ENCODE data around the gene RHOT2. TPM values are rescaled to one million over a fixed set of nuclear protein-coding genes. Genes with fewer than 3 reads are reported as not detected.

RHOT2 gene
- total RNA-seq, 1 experiment from 2014 or later, result 143 TPM

DNA sequence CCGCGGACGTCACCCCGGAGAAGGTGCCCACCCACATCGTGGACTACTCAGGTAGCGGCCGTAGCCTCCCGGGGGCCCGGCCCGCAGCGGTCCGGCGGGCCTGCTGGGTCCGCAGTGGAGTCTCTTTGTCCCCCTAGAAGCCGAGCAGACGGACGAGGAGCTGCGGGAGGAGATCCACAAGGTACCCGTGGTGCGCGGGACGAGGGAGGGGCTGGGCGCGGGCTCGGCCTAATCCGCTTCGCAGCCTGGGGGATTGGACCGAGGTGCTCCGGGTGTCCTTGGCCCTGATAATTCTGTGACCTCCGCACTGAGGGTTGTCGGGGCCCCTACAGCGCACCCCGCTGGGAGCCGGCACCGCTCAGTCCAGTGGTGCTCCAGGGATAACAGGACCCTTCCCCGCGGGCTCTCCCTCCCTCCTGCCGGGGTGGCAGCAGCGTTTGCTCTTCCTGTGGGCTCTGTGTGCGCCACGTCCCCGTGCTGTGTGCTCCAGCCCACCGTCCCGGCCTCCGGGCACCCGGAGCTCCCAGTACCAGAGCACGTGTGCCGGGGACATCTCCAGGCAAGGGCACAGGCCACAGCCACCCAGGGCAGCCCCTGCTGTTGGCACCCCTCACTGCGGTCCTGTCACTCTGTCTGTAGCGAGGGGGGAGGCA, 713 bp downstream of the RHOT2 start:
- Histone ChIP-seq H3K4me2 (peak overlapping the region; percentile 96), H3K4me1 (replicated peaks; ENCODE audit: insufficient read depth) (peaks cover 9% of the 10 kb centered on the region; the same call in 1 of the 2 replicates), H2AFZ (peak overlapping the region; percentile 85), H3K9me3 (ENCODE audit: insufficient read depth, low read depth) (no peaks in the 10 kb centered on the region), H3K27ac (no peak overlapping the region), H3K4me3 (peak overlapping the region; percentile 88), H3K9me2 (ENCODE audit: insufficient read depth) (no peaks in the 10 kb centered on the region), H3K36me3 (ENCODE audit: low read depth) (no peaks in the 10 kb centered on the region), H3K27me3 (ENCODE audit: insufficient read depth, low read depth) (no peaks in the 10 kb centered on the region), H4K20me1 (ENCODE audit: insufficient read depth) (no peaks in the 10 kb centered on the region; the same call in 1 of the 2 replicates), H3K79me2 (ENCODE audit: low read depth) (peaks cover 21% of the 10 kb centered on the region), H3F3A (ENCODE audit: insufficient read depth, low read depth) (peaks cover 16% of the 10 kb centered on the region; the same call in 1 of the 2 replicates)
- ChIA-PET CTCF (interaction anchor here (0.5 kb wide), 1 partner anchor 272 kb away, joined by 6 read pairs; the partner anchor contains the start of gene NME4), POLR2A (ENCODE audit: unreplicated experiment) (interaction anchor here (0.6 kb wide), 1 partner anchor 12 kb away, joined by 5 read pairs; no protein-coding TSS in a partner anchor)
- BruUV-seq (replicated peaks), result no TSS peak
- no peak for TF ChIP-seq CTCF (conservative IDR thresholded peaks at IDR 0.05)
- TF ChIP-seq EZH2 (IDR thresholded peaks at IDR 0.05; ENCODE audit: low read depth), result no peak
- intact Hi-C loops (cut with micrococcal nuclease; ENCODE audit: unreplicated experiment), result loop anchor here (1.0 to 5.0 kb wide), 2 partner anchors 9 to 41 kb away; no protein-coding TSS in a partner anchor
- DNase-seq, result no peak

DNA sequence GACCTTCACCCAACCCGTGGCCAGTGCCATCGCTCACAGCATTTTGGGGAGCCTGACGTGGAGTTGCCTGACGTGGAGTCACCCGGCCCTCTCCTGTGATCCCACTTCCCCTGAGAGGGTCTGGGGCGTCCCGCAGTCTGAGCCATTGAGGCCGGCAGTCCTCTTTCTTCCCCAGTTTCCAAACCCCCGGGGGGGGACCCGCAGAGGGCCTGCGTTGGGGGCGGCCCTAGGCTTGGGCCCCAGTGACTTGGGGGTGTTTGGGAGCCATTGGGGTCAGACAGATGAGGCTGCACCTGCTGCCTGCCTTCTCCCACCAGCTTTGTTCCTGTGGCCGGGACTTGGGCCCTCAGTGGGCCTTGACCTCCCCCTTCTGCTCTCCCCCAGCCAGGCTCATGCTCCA, 1.7 kb downstream of the RHOT2 start:
- Histone ChIP-seq H3K27ac (no peak overlapping the region), H3K36me3 (ENCODE audit: low read depth) (no peaks in the 10 kb centered on the region), H2AFZ (no peak overlapping the region), H3K79me2 (ENCODE audit: low read depth) (peaks cover 21% of the 10 kb centered on the region), H3F3A (ENCODE audit: insufficient read depth, low read depth) (peaks cover 16% of the 10 kb centered on the region; the same call in 1 of the 2 replicates), H4K20me1 (ENCODE audit: insufficient read depth) (no peaks in the 10 kb centered on the region; the same call in 1 of the 2 replicates), H3K9me3 (ENCODE audit: insufficient read depth, low read depth) (no peaks in the 10 kb centered on the region), H3K27me3 (ENCODE audit: insufficient read depth, low read depth) (no peaks in the 10 kb centered on the region), H3K4me2 (peak overlapping the region; percentile 96; the same call in 1 of the 2 replicates), H3K9me2 (ENCODE audit: insufficient read depth) (no peaks in the 10 kb centered on the region), H3K4me1 (replicated peaks; ENCODE audit: insufficient read depth) (peaks cover 9% of the 10 kb centered on the region; the same call in 1 of the 2 replicates), H3K4me3 (no peak overlapping the region)
- TF ChIP-seq EZH2 (IDR thresholded peaks at IDR 0.05; ENCODE audit: low read depth) (no peak), CTCF (conservative IDR thresholded peaks at IDR 0.05) (no peak)
- intact Hi-C loops (cut with micrococcal nuclease; ENCODE audit: unreplicated experiment), result loop anchor here (1.0 to 5.0 kb wide), 2 partner anchors 8 to 42 kb away; no protein-coding TSS in a partner anchor
- ChIA-PET CTCF (no interaction called here), POLR2A (ENCODE audit: unreplicated experiment) (no interaction called here)
- no peak for DNase-seq
- no TSS peak for BruUV-seq (replicated peaks)

GRCh38 chr16:670485-671352, 2.8 kb downstream of the RHOT2 start:
- Histone ChIP-seq H3K27ac (no peak overlapping the region), H3K4me2 (no peak overlapping the region), H3K4me3 (no peak overlapping the region), H3K79me2 (ENCODE audit: low read depth) (peaks cover 21% of the 10 kb centered on the region), H3K27me3 (ENCODE audit: insufficient read depth, low read depth) (no peaks in the 10 kb centered on the region), H3K9me2 (ENCODE audit: insufficient read depth) (no peaks in the 10 kb centered on the region), H2AFZ (no peak overlapping the region), H3K36me3 (ENCODE audit: low read depth) (no peaks in the 10 kb centered on the region), H3K9me3 (ENCODE audit: insufficient read depth, low read depth) (no peaks in the 10 kb centered on the region), H3F3A (ENCODE audit: insufficient read depth, low read depth) (peaks cover 16% of the 10 kb centered on the region; the same call in 1 of the 2 replicates), H3K4me1 (replicated peaks; ENCODE audit: insufficient read depth) (peaks cover 9% of the 10 kb centered on the region; the same call in 1 of the 2 replicates), H4K20me1 (ENCODE audit: insufficient read depth) (no peaks in the 10 kb centered on the region; the same call in 1 of the 2 replicates)
- POLR2A ChIA-PET (ENCODE audit: unreplicated experiment), result interaction anchor here (0.6 kb wide), 2 partner anchors 38 to 300 kb away, joined by 3 to 4 read pairs; no protein-coding TSS in a partner anchor
- no peak for TF ChIP-seq EZH2 (IDR thresholded peaks at IDR 0.05; ENCODE audit: low read depth)
- TF ChIP-seq CTCF (conservative IDR thresholded peaks at IDR 0.05), result no peak
- CTCF ChIA-PET, result interaction anchor here (0.6 kb wide), 1 partner anchor 334 kb away, joined by 6 read pairs; no protein-coding TSS in a partner anchor
- intact Hi-C loops (cut with micrococcal nuclease; ENCODE audit: unreplicated experiment), result no loop called here
- BruUV-seq (replicated peaks), result no TSS peak
- DNase-seq, result no peak

All from PC-9 (cell line).